Hepatocyte (in vitro differentiated cells): Measurements from ENCODE around the gene RXFP3. TPM values are rescaled to one million over a fixed set of nuclear protein-coding genes. Genes with fewer than 3 reads are reported as not detected.

Experiments
- DNase-seq: peaks from one replicate; pipeline ENCODE4 v3.0.0-alpha.2; 2016; ENCODE audit warnings: low spot score
- H2AFZ ChIP-seq: fragments of 200-600 bp; sonication (generic); 2 replicates; pipeline ENCODE4 v1.6.0; 2016; ENCODE audit warnings: antibody characterized with exemption, mild to moderate bottlenecking
- H3K27ac ChIP-seq: fragments of 200-600 bp; sonication (generic); 2 replicates; pipeline ENCODE4 v1.5.1; 2016; ENCODE audit warnings: mild to moderate bottlenecking
- H3K27me3 ChIP-seq: fragments of 200-600 bp; sonication (generic); 2 replicates; pipeline ENCODE4 v1.6.1; 2016
- H3K36me3 ChIP-seq: fragments of 200-600 bp; sonication (generic); replicated peaks from 2 replicates; pipeline ENCODE4 v1.5.1; 2016; ENCODE audit warnings: low read depth; ENCODE audit not compliant: insufficient read depth
- H3K4me1 ChIP-seq: fragments of 200-600 bp; sonication (generic); 2 replicates; pipeline ENCODE4 v1.5.1; 2016; ENCODE audit warnings: mild to moderate bottlenecking, moderate library complexity; ENCODE audit not compliant: insufficient read depth
- H3K4me2 ChIP-seq: fragments of 200-600 bp; sonication (generic); 2 replicates; pipeline ENCODE4 v1.6.0; 2016
- H3K4me3 ChIP-seq: fragments of 200-600 bp; sonication (generic); 2 replicates; pipeline ENCODE4 v1.5.1; 2016; ENCODE audit warnings: mild to moderate bottlenecking
- H3K79me2 ChIP-seq: fragments of 200-600 bp; sonication (generic); 2 replicates; pipeline ENCODE4 v1.6.0; 2017; ENCODE audit warnings: mild to moderate bottlenecking
- H3K9me2 ChIP-seq: fragments of 200-600 bp; sonication (generic); replicated peaks from 2 replicates; pipeline ENCODE4 v1.6.0; 2017; ENCODE audit warnings: mild to moderate bottlenecking; ENCODE audit not compliant: insufficient read depth
- H3K9me3 ChIP-seq: fragments of 200-600 bp; sonication (generic); 2 replicates; pipeline ENCODE4 v1.5.1; 2016; ENCODE audit warnings: low read depth, mild to moderate bottlenecking
- H4K20me1 ChIP-seq: fragments of 200-600 bp; sonication (generic); 2 replicates; pipeline ENCODE4 v1.6.0; 2016; ENCODE audit warnings: mild to moderate bottlenecking; ENCODE audit not compliant: insufficient read depth, poor library complexity, severe bottlenecking
- CTCF ChIP-seq: fragments of 200-600 bp; sonication (generic); IDR thresholded peaks from 2 replicates; pipeline ENCODE4 v1.5.1; 2016; ENCODE audit warnings: antibody characterized with exemption, mild to moderate bottlenecking; ENCODE audit not compliant: poor library complexity
- EZH2 ChIP-seq: fragments of 200-600 bp; sonication (generic); IDR thresholded peaks from 2 replicates; pipeline ENCODE4 v1.6.1; 2016; ENCODE audit warnings: antibody characterized with exemption, mild to moderate bottlenecking, borderline replicate concordance
- EZH2phosphoT487 ChIP-seq: fragments of 200-600 bp; sonication (generic); IDR thresholded peaks from one replicate; pipeline ENCODE4 v1.6.1; 2018; ENCODE audit warnings: antibody characterized with exemption, mild to moderate bottlenecking, low read depth, moderate library complexity; ENCODE audit not compliant: unreplicated experiment, severe bottlenecking
- WGBS: methylation state at CpG from one replicate; pipeline ENCODE4 v1.1.6; 2016; ENCODE audit warnings: low lambda C conversion rate; ENCODE audit errors: missing lambda C conversion rate; 5-methylcytosine and 5-hydroxymethylcytosine counted together
- polyA plus RNA-seq: library from polyadenylated mRNA; unstranded; fragments of >200 nt; fragmentation: Nextera tagmentation; extraction: Ambion mirVana; gene quantifications from 2 replicates; pipeline ENCODE4 v1.2.1, GENCODE V29; 2016
- total RNA-seq: library from RNA; depleted of rRNA; stranded (reverse); fragments of >200 nt; gene quantifications from 2 replicates; pipeline ENCODE4 v1.2.3, GENCODE V29; 2014

The RXFP3 gene
- total and polyA plus RNA-seq, 2 experiments from 2014 or later, result not detected

GRCh38 chr5:33938881-33939280 lies 2.7 kb downstream of the RXFP3 start:
- no peak overlapping the region for H2AFZ ChIP-seq
- WGBS, result 95% methylated on average over 15 of the region's 15 CpGs
- no peak overlapping the region for H3K4me2 ChIP-seq
- no peak for DNase-seq
- no peak for TF ChIP-seq CTCF
- TF ChIP-seq EZH2phosphoT487, result no peak
- no peak for TF ChIP-seq EZH2
- H3K27me3 ChIP-seq, result peaks cover 4% of the 10 kb centered on the region
- H3K9me3 ChIP-seq, result no peaks in the 10 kb centered on the region
- H3K9me2 ChIP-seq, result no peaks in the 10 kb centered on the region
- no peaks in the 10 kb centered on the region for H3K79me2 ChIP-seq
- no peak overlapping the region for H3K27ac ChIP-seq
- no peaks in the 10 kb centered on the region for H3K4me1 ChIP-seq
- H3K36me3 ChIP-seq, result no peaks in the 10 kb centered on the region
- H3K4me3 ChIP-seq, result no peak overlapping the region
- no peaks in the 10 kb centered on the region for H4K20me1 ChIP-seq

DNA sequence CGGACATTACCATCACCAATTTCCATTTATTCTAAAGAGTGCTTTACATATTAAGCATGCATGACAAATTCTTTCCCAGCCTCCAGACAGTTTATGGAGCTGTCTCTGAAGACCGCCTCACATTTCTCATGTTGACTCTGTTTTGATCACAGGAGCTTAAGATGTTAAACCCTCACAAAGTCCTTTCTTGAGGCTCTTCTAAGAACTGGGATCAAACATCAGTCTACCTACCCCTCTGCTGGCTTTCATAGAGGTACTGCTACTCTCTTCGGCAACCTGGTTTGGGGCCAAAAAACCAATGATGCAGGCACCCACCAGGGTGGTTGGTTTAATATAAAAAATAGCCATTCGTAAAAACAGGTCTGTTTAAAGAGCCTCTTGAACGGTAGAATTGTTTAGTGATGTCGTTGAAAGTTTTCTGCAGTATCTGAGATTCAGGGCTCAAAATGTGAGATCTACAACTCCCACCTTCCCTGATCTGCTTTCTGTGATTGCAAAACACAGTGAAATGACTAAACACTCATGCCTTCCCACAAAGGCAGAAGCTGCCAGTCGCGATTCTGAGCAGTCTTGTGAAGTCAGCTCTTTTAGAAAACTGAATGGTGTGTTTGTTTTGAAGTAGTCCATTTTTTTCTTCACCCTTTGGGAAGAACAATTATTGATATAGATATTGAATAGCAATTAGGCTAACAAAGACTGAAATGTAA lies 3.5 kb downstream of the RXFP3 start:
- no peak for DNase-seq
- H4K20me1 ChIP-seq, result no peaks in the 10 kb centered on the region
- no peak overlapping the region for H3K27ac ChIP-seq
- 77% methylated on average over 8 of the region's 8 CpGs for WGBS
- H3K36me3 ChIP-seq, result no peaks in the 10 kb centered on the region
- H2AFZ ChIP-seq, result no peak overlapping the region
- H3K9me2 ChIP-seq, result no peaks in the 10 kb centered on the region
- no peaks in the 10 kb centered on the region for H3K9me3 ChIP-seq
- H3K4me3 ChIP-seq, result no peak overlapping the region
- H3K79me2 ChIP-seq, result no peaks in the 10 kb centered on the region
- no peak for TF ChIP-seq CTCF
- TF ChIP-seq EZH2phosphoT487, result no peak
- TF ChIP-seq EZH2, result no peak
- no peaks in the 10 kb centered on the region for H3K4me1 ChIP-seq
- H3K4me2 ChIP-seq, result no peak overlapping the region
- peaks cover 4% of the 10 kb centered on the region for H3K27me3 ChIP-seq

DNA sequence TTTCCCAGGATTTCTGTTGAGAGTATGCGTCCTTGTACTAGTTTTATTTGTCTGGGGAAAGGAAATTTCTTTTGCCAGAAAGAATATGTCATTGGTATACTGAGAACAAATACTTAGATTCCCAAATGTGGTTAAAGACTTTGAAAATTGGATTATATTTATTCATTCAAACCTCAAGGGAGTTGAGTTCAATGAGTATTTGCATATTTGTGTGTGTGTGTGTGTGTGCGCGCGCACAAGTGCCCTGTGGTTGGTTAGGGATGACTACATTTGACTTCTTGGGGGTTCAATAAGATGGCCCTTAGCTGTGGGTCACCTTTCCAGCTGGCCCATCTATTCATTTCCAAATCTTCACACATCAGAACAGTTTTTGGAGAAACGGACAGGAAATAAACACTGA lies 4.9 kb downstream of the RXFP3 start:
- WGBS, result 88% methylated on average over 5 of the region's 5 CpGs

More for the DNA sequence above, 4.9 kb downstream of the RXFP3 start:
- H3K4me1 ChIP-seq, result no peaks in the 10 kb centered on the region
- no peaks in the 10 kb centered on the region for H3K79me2 ChIP-seq
- H2AFZ ChIP-seq, result no peak overlapping the region
- no peak overlapping the region for H3K4me3 ChIP-seq
- no peaks in the 10 kb centered on the region for H3K9me2 ChIP-seq
- no peak overlapping the region for H3K4me2 ChIP-seq
- no peaks in the 10 kb centered on the region for H3K9me3 ChIP-seq
- TF ChIP-seq EZH2 (no peak), EZH2phosphoT487 (no peak), CTCF (no peak)
- no peaks in the 10 kb centered on the region for H4K20me1 ChIP-seq
- H3K36me3 ChIP-seq, result no peaks in the 10 kb centered on the region
- no peak overlapping the region for H3K27ac ChIP-seq
- no peak for DNase-seq
- peaks cover 4% of the 10 kb centered on the region for H3K27me3 ChIP-seq
